Esophagus squamous epithelium (tissue), 4 donors: Measurements from ENCODE around the gene KDF1.

ENCODE experiments used
- CTCF ChIP-seq, 6 experiments: fragments of 450-650 bp in 4 of 6; fragments of 200-600 bp in 2 of 6; sonication (generic) in 2 of 6; IDR thresholded peaks; one replicate each; pipeline ENCODE4 v1.5.1; 2016 to 2019; ENCODE audit warnings: antibody characterized with exemption in 6 of 6, mild to moderate bottlenecking in 4 of 6, moderate library complexity in 4 of 6
- POLR2A ChIP-seq, 4 donors: fragments of 450-650 bp; IDR thresholded peaks; one replicate each; pipeline ENCODE4 v1.6.1; 2017; ENCODE audit warnings: antibody characterized with exemption in 4 of 4, mild to moderate bottlenecking in 4 of 4, moderate library complexity in 3 of 4

- TF ChIP-seq CTCF (IDR thresholded peaks at IDR 0.05) (no peak), POLR2A (IDR thresholded peaks at IDR 0.05) (no peak)
Observed at GRCh38 chr1:27005166-27005530, 44.9 kb upstream of the KDF1 start.
